HG03565 (cell line): ENCODE results near the gene HOXB1.

Experiments used
- ATAC-seq: cut with Tn5 transposase; IDR thresholded peaks from one replicate; pipeline ENCODE4 v1.9.1; 2021; ENCODE audit warnings: mild to moderate bottlenecking, moderate library complexity; ENCODE audit not compliant: unreplicated experiment

HOXB1 gene

DNA sequence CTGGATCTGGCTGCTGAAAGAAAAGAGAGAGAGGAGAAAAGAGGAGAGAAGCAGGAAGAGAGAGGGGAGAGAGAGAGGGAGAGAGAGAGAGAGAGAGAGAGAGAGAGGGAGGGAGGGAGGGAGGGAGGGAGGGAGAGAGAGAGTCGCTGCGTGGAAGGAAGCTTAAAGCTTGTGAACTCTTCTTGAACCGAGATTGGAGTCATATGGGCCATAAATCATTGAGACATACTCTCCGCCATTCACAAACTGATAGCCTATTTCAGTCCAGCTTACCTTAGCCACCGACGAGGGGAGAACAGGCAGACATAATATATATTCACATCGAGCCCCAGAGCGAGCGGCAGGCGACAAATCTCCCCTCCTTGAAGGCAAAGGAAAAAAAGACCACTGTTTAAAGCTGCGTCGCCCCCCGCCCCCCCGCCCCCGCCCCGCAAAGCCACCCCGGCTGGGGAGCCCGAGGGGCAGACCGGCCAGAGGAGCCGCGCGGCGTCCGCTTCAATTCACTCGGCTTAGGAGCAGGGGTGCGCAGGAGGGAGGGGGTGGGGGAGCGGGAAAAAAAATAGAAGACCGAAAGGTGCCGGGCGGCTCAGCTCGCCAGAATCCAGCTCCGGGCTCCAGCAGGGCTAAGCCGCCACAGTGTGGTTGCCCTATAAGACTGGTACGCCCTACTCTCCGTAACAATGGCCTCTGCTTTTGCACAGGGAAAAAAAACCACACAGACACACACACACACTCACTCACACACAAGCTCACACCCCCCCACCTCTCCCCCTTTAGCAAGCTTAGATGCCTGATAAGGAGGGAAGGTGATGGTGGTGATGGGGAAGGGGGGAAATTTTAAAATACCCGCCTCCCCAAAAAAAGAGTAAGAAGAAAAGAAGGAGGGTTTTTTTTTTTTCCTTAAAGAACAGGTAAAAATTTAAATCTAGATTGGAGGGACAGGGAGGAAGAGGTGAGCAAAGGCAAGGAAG lies 24.7 kb upstream of the HOXB1 start:
- ATAC-seq: no peak

- no peak for ATAC-seq
Observed at GRCh38 chr17:48554412-48555257, 23.8 kb upstream of the HOXB1 start.

DNA sequence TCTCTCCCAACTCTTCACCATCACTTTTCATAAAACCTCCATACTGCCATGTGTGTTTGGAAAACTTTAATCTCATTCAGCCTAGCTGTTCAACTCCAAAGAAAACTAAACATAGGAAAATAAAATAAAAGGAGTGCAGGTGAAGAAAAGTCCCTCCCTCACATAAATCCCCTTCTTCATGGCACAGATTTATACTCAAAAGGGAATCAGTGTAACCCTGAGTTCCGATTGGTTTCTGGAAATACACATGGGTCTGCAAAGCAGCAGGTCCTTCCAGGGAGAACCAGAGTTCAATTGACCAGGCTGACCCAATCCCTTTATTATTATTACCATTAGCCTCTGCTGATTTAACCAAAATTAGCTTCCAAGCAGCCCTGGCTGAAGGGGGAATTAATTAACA lies 23.0 kb upstream of the HOXB1 start:
- no peak for ATAC-seq

DNA sequence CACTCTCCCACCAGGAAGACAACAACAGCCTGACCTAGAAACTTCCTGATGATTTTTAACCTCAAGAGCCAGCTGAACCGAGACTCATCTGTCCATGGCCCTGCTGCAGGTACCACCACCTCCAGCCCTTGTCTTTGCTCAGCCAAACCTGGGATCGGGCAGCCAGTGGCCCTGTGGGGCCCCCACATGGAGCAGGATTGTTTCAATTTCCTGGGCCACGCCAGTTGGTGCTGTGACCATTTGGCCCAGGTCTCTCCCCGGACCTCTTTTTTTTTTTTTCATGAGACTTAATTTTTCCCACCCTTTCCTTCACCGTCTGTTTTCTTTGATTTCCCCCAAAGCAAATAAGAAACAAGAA lies 22.4 kb upstream of the HOXB1 start:
- ATAC-seq: no peak

- no peak for ATAC-seq
Observed at GRCh38 chr17:48552466-48553189, 21.8 kb upstream of the HOXB1 start.

GRCh38 chr17:48551596-48552465 lies 21.0 kb upstream of the HOXB1 start:
- ATAC-seq: no peak

DNA sequence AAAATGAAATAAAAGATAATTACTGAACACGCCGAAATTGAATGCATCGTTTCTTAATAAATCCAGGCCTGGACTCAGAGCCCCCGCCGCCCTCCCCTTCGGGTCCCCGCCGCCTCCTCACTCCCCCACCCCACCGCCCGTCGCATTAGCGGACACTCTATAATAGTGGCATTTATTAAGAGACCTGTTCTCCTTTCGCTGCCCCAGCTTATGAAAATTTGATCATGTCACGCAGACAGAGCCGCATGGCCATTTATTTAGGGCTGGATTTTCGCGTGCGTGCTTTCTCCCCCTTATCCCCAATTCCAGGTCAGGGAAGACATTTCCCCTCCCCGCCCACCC lies 20.4 kb upstream of the HOXB1 start:
- ATAC-seq: no peak

DNA sequence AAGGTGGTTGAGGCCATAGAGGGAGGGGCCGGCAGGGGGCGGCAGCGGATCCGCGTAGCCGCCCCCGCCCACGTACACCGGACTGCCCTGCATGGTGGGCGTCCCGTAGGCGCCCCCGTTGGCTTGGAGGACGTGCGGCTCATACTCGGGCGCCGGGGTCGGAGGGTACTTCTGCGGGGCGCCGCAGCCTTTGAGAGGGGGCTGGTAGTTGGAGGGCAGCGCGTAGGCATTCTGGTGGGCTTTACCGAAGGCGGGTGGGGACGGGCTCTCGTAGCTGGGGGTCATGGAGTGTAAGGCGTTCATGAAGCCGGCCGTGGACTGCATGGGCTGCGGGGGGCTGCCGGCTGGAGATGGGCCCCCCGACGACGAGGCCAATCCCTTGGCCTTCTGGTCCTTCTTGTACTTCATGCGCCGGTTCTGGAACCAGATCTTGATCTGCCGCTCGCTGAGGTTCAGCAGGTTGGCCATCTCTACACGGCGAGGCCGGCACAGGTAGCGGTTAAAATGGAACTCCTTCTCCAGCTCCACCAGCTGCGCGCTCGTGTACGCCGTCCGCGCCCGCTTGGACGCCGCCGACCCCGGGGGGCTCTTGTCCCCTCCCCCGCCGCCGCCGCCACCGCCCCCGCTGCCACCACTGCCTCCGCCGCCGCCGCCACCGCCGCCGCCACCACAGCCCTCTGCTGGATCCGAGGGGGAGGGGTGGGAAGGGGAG lies 19.8 kb upstream of the HOXB1 start:
- no peak for ATAC-seq

GRCh38 chr17:48549914-48550501 lies 19.2 kb upstream of the HOXB1 start:
- ATAC-seq: no peak

- ATAC-seq: no peak
Observed at GRCh38 chr17:48549281-48549630, 18.4 kb upstream of the HOXB1 start.

- no peak for ATAC-seq
Observed at GRCh38 chr17:48548523-48549280, 17.9 kb upstream of the HOXB1 start.

DNA sequence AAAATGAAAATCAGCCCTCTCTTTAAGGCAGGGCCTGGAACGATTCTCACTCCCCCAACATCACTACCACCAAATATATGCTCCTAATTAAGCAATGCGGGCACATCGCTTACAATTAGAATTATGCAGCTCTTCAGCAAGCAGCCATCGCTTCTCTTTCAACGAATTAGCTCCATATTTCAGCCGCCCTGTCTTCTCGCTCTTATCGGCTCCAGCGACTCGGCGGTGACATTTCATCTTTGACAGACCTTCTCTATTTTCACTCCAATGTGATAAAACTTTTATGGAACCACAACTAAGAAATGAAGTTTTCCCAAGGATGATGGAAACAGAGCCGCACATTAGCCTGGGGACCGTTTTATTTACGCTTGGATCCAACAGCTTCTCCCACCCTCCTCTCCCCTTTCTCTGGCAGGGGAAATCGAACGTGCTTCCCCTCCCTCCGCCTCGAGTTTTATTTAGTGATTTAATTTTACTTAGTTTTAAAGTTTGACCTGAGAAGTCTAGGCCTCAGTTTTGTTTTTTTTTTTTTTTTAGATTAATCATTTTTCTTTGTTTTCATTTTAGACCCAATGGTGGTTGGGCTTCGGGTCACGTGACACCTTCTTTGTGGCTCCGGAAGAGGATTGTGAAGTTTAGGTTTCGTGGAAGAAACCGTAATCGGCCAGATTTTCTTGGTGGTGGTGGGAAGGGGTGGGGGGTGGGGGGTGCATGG lies 17.2 kb upstream of the HOXB1 start:
- ATAC-seq: no peak

GRCh38 chr17:48546924-48547807 lies 16.4 kb upstream of the HOXB1 start:
- no peak for ATAC-seq

- no peak for ATAC-seq
Observed at GRCh38 chr17:48546137-48546923, 15.5 kb upstream of the HOXB1 start.

DNA sequence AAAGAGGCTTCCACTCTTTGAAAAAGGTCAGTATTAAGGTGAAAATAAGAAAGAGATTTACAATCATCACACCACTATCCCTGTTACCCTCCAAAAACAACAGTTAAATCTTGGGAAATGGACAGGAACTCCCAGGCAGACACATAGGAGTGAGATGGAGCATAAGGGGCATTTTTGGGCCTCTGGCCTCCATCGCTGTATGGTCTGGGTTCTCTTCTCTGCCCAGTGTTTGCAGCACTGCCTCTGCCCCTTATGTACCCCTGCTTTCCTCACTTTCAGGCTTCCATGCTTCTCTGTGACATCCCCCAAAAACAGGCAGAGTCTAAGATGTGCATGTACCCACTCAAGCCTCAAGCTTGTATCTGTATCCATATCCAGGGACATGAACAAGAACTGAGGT lies 14.7 kb upstream of the HOXB1 start:
- no peak for ATAC-seq

GRCh38 chr17:48545022-48545375 lies 14.2 kb upstream of the HOXB1 start, which contains the start of gene HOXB2:
HOXB2 (minus strand) TSS chr17:48545109; CDS start chr17:48544911, 198 bp downstream.
- ATAC-seq: no peak
